Esophagus muscularis mucosa (tissue), 4 donors: ENCODE results near the gene LCP2.
"Not testable (repeated sequence)": the region's sequence is repeated elsewhere in the genome, so short reads cannot be mapped to it uniquely, and the experiment has no call there.

Experiments
- CTCF ChIP-seq, 3 experiments: fragments of 200-600 bp in 2 of 3; fragments of 450-650 bp in 1 of 3; sonication (generic) in 2 of 3; IDR thresholded peaks; one replicate each; pipeline ENCODE4 v1.5.1; 2017 to 2019; ENCODE audit warnings: antibody characterized with exemption in 3 of 3, mild to moderate bottlenecking in 2 of 3, moderate library complexity in 1 of 3
- EP300 ChIP-seq: sonication (generic); formaldehyde crosslinking; IDR thresholded peaks from one replicate; pipeline ENCODE4 v1.6.1; 2017; ENCODE audit warnings: antibody characterized with exemption
- POLR2A ChIP-seq: fragments of 450-650 bp; IDR thresholded peaks from one replicate; pipeline ENCODE4 v1.6.1; 2017; ENCODE audit warnings: antibody characterized with exemption, moderate library complexity, mild to moderate bottlenecking, low read depth
- POLR2AphosphoS5 ChIP-seq, 2 donors: sonication (generic); formaldehyde crosslinking; IDR thresholded peaks; one replicate each; pipeline ENCODE4 v1.6.1; 2017; ENCODE audit warnings: antibody characterized with exemption in 2 of 2

GRCh38 chr5:170248931-170249227 lies 48.7 kb downstream of the LCP2 start:
- TF ChIP-seq CTCF (IDR thresholded peaks at IDR 0.05); POLR2A; POLR2AphosphoS5 (IDR thresholded peaks at IDR 0.05); EP300: not testable (repeated sequence)
